DND-41 (cell line): ENCODE measurements around the gene ME3.
"Not testable (repeated sequence)": the region's sequence is repeated elsewhere in the genome, so short reads cannot be mapped to it uniquely, and the experiment has no call there.

ENCODE experiments used
- ATAC-seq: fragments of 200-7000 bp; cut with Tn5 transposase; 3 replicates; pipeline ENCODE4 v1.9.1; 2021; ENCODE audit warnings: low read depth; ENCODE audit not compliant: insufficient read depth
- DNase-seq: peaks from one replicate; pipeline ENCODE4 v3.0.0-alpha.2; 2020
- H2AFZ ChIP-seq: 2 replicates; pipeline ENCODE4 v1.6.0; 2012; ENCODE audit warnings: low read depth, low read length
- H3K27ac ChIP-seq: 2 replicates; pipeline ENCODE4 v1.5.1; 2012; ENCODE audit warnings: low read length, inconsistent platforms
- H3K27me3 ChIP-seq: fragments of 200-600 bp; sonication (generic); 2 replicates; pipeline ENCODE4 v1.6.0; 2012; ENCODE audit warnings: low read length, mild to moderate bottlenecking, inconsistent platforms; ENCODE audit not compliant: insufficient read depth, poor library complexity
- H3K36me3 ChIP-seq: 2 replicates; pipeline ENCODE4 v1.5.1; 2012; ENCODE audit warnings: low read length, inconsistent platforms; ENCODE audit not compliant: insufficient read depth
- H3K4me1 ChIP-seq: 2 replicates; pipeline ENCODE4 v1.5.1; 2012; ENCODE audit warnings: mild to moderate bottlenecking, low read length; ENCODE audit not compliant: insufficient read depth
- H3K4me2 ChIP-seq: 2 replicates; pipeline ENCODE4 v1.6.0; 2012; ENCODE audit warnings: mild to moderate bottlenecking, moderate library complexity, low read length, inconsistent platforms; ENCODE audit not compliant: insufficient read depth
- H3K4me3 ChIP-seq, 2 experiments: fragments of 200-600 bp in 1 of 2; shearing (Covaris generic) in 1 of 2; 2 replicates each; pipeline ENCODE4 v1.5.1; 2012 to 2016; ENCODE audit warnings: inconsistent platforms in 2 of 2, low read length in 2 of 2, mild to moderate bottlenecking in 2 of 2, low read depth in 1 of 2, moderate library complexity in 1 of 2
- H3K79me2 ChIP-seq: 2 replicates; pipeline ENCODE4 v1.6.0; 2012; ENCODE audit warnings: low read length, inconsistent platforms; ENCODE audit not compliant: insufficient read depth
- H3K9ac ChIP-seq: 2 replicates; pipeline ENCODE4 v1.6.0; 2012; ENCODE audit warnings: low read depth, mild to moderate bottlenecking, inconsistent platforms, low read length, moderate library complexity
- H3K9me3 ChIP-seq: 2 replicates; pipeline ENCODE4 v1.5.1; 2012; ENCODE audit warnings: low read length, moderate library complexity, mild to moderate bottlenecking, inconsistent platforms; ENCODE audit not compliant: insufficient read depth, severe bottlenecking
- H4K20me1 ChIP-seq: 2 replicates; pipeline ENCODE4 v1.6.0; 2012; ENCODE audit warnings: low read length; ENCODE audit not compliant: insufficient read depth
- EZH2 ChIP-seq: IDR thresholded peaks from 3 replicates; pipeline ENCODE4 v1.6.1; 2012; ENCODE audit warnings: borderline replicate concordance, low read depth, mild to moderate bottlenecking, moderate library complexity, low read length, inconsistent platforms; ENCODE audit not compliant: severe bottlenecking
- TF ChIP-seq, protein P1 (sequence below): IDR thresholded peaks from 2 replicates; pipeline ENCODE4 v1.5.1; 2012; ENCODE audit warnings: borderline replicate concordance, low read length, moderate library complexity, mild to moderate bottlenecking; ENCODE audit not compliant: poor library complexity, severe bottlenecking; ENCODE audit errors: extremely low read depth

ME3 gene

DNA sequence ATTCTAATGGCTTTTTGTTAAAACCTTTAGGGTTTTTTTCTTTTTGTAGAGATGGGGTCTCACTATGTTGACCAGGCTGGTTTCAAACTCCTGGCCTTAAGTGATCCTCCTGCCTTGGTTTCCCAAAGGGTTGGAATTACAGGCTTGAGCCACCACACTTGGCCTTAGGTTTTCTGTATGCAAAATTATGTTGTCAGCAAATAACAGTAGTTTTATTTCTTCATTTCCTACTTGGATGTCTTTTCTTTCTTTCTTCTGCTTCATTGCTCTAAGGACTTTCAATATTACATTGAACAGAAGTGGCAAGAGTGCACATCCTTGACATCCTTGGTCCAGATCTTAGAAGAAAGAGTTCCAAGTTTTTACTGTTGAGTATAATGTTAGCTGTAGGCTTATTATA, 245.0 kb downstream of the ME3 start:
- no peaks in the 10 kb centered on the region for H3K4me1 ChIP-seq
- no peaks in the 10 kb centered on the region for H3K9me3 ChIP-seq
- H3K4me2 ChIP-seq = no peak overlapping the region
- no peak overlapping the region for H3K9ac ChIP-seq
- ATAC-seq (no peak), DNase-seq (no peak)
- no peaks in the 10 kb centered on the region for H3K27me3 ChIP-seq
- no peak overlapping the region for H3K27ac ChIP-seq
- no peak overlapping the region for H3K4me3 ChIP-seq
- H2AFZ ChIP-seq = no peak overlapping the region
- TF ChIP-seq EZH2 = no peak
- TF ChIP-seq, protein P1, sequence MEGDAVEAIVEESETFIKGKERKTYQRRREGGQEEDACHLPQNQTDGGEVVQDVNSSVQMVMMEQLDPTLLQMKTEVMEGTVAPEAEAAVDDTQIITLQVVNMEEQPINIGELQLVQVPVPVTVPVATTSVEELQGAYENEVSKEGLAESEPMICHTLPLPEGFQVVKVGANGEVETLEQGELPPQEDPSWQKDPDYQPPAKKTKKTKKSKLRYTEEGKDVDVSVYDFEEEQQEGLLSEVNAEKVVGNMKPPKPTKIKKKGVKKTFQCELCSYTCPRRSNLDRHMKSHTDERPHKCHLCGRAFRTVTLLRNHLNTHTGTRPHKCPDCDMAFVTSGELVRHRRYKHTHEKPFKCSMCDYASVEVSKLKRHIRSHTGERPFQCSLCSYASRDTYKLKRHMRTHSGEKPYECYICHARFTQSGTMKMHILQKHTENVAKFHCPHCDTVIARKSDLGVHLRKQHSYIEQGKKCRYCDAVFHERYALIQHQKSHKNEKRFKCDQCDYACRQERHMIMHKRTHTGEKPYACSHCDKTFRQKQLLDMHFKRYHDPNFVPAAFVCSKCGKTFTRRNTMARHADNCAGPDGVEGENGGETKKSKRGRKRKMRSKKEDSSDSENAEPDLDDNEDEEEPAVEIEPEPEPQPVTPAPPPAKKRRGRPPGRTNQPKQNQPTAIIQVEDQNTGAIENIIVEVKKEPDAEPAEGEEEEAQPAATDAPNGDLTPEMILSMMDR = no peak
- H3K36me3 ChIP-seq = no peaks in the 10 kb centered on the region
- no peaks in the 10 kb centered on the region for H4K20me1 ChIP-seq
- no peaks in the 10 kb centered on the region for H3K79me2 ChIP-seq

DNA sequence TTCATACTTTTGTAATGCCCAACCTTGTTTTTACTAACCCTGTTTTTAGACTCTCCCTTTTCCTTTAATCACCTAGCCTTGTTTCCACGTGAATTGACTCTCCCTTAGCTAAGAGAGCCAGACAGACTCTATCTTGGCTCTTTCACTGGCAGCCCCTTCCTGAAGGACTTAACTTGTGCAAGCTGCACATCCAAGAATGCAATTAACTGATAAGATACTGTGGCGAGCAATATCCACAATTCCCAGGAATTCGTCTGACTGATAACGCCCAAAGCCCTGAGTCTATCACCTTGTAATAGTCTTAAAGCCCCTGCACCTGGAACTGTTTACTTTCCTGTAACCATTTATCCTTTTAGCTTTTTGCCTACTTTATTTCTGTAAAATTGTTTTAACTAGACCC, 248.9 kb downstream of the ME3 start:
- not testable (repeated sequence) for H4K20me1 ChIP-seq, H3K79me2 ChIP-seq

DNA sequence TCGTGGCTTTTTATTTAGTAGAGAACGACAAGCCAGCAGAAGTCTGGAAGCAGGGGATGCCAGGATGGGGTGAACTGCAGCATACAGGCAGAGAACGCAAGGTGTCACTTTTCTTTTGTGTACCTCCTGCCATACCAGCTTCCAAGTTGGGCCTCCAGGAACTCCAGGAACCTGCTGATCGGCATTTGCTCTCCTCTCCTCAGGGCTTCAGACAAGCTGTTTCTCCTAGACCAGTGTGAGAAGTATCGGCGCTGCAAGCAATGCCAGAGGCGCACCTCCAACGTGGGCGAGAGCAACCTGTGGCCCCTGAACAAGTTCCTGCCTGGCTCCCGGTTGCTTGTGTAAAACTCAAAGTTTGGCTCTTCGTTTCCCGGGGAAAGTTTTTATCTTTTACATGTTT, 250.0 kb downstream of the ME3 start:
- Histone ChIP-seq H3K9ac (no peak overlapping the region), H3K36me3 (no peaks in the 10 kb centered on the region), H3K4me3 (no peak overlapping the region), H3K27me3 (no peaks in the 10 kb centered on the region), H2AFZ (no peak overlapping the region), H3K4me2 (no peak overlapping the region), H3K4me1 (no peaks in the 10 kb centered on the region), H3K9me3 (no peaks in the 10 kb centered on the region), H3K79me2 (no peaks in the 10 kb centered on the region), H3K27ac (no peak overlapping the region), H4K20me1 (no peaks in the 10 kb centered on the region)
- DNase-seq (no peak), ATAC-seq (no peak)
- TF ChIP-seq, protein P1 = no peak
- no peak for TF ChIP-seq EZH2

More for the DNA sequence above, 248.9 kb downstream of the ME3 start:
- not testable (repeated sequence) for H3K4me1 ChIP-seq, H2AFZ ChIP-seq, H3K4me2 ChIP-seq, H3K9ac ChIP-seq, H3K27me3 ChIP-seq, H3K27ac ChIP-seq, H3K36me3 ChIP-seq, DNase-seq, H3K9me3 ChIP-seq, ATAC-seq, H3K4me3 ChIP-seq

DNA sequence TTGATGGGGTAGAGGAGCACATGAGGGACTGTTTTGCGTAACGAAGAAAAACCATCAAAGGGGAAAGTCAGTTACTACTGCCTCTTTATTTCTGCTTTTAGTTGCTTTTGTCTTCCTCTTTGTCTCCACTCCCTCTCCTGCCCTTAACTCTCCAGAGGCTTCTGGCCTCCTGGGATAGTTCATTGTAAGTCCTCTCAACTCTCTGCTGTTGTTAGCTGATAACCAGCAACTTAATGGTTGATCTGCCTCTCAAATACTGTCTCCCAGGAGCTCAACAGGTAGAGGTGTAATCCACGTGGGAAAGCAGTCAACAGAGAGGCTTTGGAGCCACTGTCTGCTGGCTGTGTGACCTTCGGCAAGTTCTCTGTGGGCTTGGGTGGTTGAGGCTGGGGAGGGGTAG, 250.5 kb downstream of the ME3 start:
- no peak for DNase-seq
- no peaks in the 10 kb centered on the region for H3K79me2 ChIP-seq
- H3K9ac ChIP-seq = no peak overlapping the region
- H3K36me3 ChIP-seq = no peaks in the 10 kb centered on the region
- TF ChIP-seq, protein P1 = no peak
- no peak for TF ChIP-seq EZH2
- H3K4me3 ChIP-seq = no peak overlapping the region
- no peaks in the 10 kb centered on the region for H3K4me1 ChIP-seq
- ATAC-seq = no peak
- H3K9me3 ChIP-seq = no peaks in the 10 kb centered on the region
- no peak overlapping the region for H3K4me2 ChIP-seq
- no peaks in the 10 kb centered on the region for H3K27me3 ChIP-seq
- no peak overlapping the region for H3K27ac ChIP-seq
- no peaks in the 10 kb centered on the region for H4K20me1 ChIP-seq
- H2AFZ ChIP-seq = no peak overlapping the region
